Neural cell (in vitro differentiated cells): ENCODE data around the gene OPRL1.

Source experiments
- CTCF ChIP-seq: fragments of 450-650 bp; IDR thresholded peaks from 2 replicates; pipeline ENCODE4 v1.5.1; 2014; ENCODE audit warnings: antibody characterized with exemption, mild to moderate bottlenecking, moderate library complexity; ENCODE audit not compliant: poor library complexity, severe bottlenecking
- EP300 ChIP-seq: fragments of 450-650 bp; conservative IDR thresholded peaks from 2 replicates; pipeline ENCODE4 v1.6.1; 2014; ENCODE audit warnings: antibody characterized with exemption, mild to moderate bottlenecking, moderate library complexity; ENCODE audit not compliant: poor library complexity, severe bottlenecking
- RAD21 ChIP-seq: fragments of 450-650 bp; conservative IDR thresholded peaks from 2 replicates; pipeline ENCODE4 v1.6.1; 2014; ENCODE audit warnings: antibody characterized with exemption, mild to moderate bottlenecking, moderate library complexity
- REST ChIP-seq: IDR thresholded peaks from 2 replicates; pipeline ENCODE4 v1.6.1; 2012; ENCODE audit warnings: borderline replicate concordance
- SMC3 ChIP-seq: fragments of 450-650 bp; conservative IDR thresholded peaks from 2 replicates; pipeline ENCODE4 v1.6.1; 2014; ENCODE audit warnings: antibody characterized with exemption, mild to moderate bottlenecking, moderate library complexity; ENCODE audit not compliant: poor library complexity
- TAF1 ChIP-seq: IDR thresholded peaks from 2 replicates; pipeline ENCODE4 v1.6.1; 2012; ENCODE audit warnings: low read depth

GRCh38 chr20:64071341-64072332 is 8.2 kb upstream of the OPRL1 start:
- TF ChIP-seq EP300, result no peak
- TF ChIP-seq CTCF, result no peak
- no peak for TF ChIP-seq REST
- TF ChIP-seq TAF1, result no peak
- no peak for TF ChIP-seq SMC3
- no peak for TF ChIP-seq RAD21
